ENCODE data around the gene IQCF6.

- no peak for TF ChIP-seq CTCF (IDR thresholded peaks at IDR 0.05)
- no peak for TF ChIP-seq POLR2A (IDR thresholded peaks at IDR 0.05)
Observed at GRCh38 chr3:51734572-51734907, 44.5 kb downstream of the IQCF6 start.

Measured in suprapubic skin (tissue), 3 donors.